HG03342 (cell line): ENCODE measurements around the gene SPG11.
"Not testable (repeated sequence)": the region's sequence is repeated elsewhere in the genome, so short reads cannot be mapped to it uniquely, and the experiment has no call there.

Experiments
- ATAC-seq: cut with Tn5 transposase; IDR thresholded peaks from one replicate; pipeline ENCODE4 v1.9.1; 2021; ENCODE audit warnings: mild to moderate bottlenecking, moderate library complexity; ENCODE audit not compliant: unreplicated experiment

SPG11 gene

GRCh38 chr15:44569316-44569715 lies 94.1 kb downstream of the SPG11 start:
- no peak for ATAC-seq

GRCh38 chr15:44568338-44568737 lies 95.1 kb downstream of the SPG11 start:
- no peak for ATAC-seq

- no peak for ATAC-seq
These were observed 97.3 kb downstream of the SPG11 start for GRCh38 chr15:44566155-44566540.

- no peak for ATAC-seq
These were observed 97.9 kb downstream of the SPG11 start for GRCh38 chr15:44565387-44566154.

- not testable (repeated sequence) for ATAC-seq
These were observed 102.5 kb downstream of the SPG11 start for GRCh38 chr15:44560926-44561325.

- no peak for ATAC-seq
These were observed 108.3 kb downstream of the SPG11 start for GRCh38 chr15:44554934-44555723.

- ATAC-seq = no peak
These were observed 112.7 kb downstream of the SPG11 start for GRCh38 chr15:44550734-44551133.

GRCh38 chr15:44550256-44550655 lies 113.2 kb downstream of the SPG11 start:
- ATAC-seq = no peak

GRCh38 chr15:44549152-44549551 lies 114.3 kb downstream of the SPG11 start:
- ATAC-seq = not testable (repeated sequence)

- ATAC-seq = peak; percentile 72
These were observed 117.3 kb downstream of the SPG11 start for GRCh38 chr15:44545913-44546802.

- ATAC-seq = not testable (repeated sequence)
These were observed 118.7 kb downstream of the SPG11 start for GRCh38 chr15:44544745-44545144.

- ATAC-seq = no peak
These were observed 120.9 kb downstream of the SPG11 start for GRCh38 chr15:44542596-44542995.

GRCh38 chr15:44541282-44541958 lies 122.0 kb downstream of the SPG11 start:
- no peak for ATAC-seq

GRCh38 chr15:44537735-44538240 lies 125.7 kb downstream of the SPG11 start:
- no peak for ATAC-seq

- peak; percentile 85 for ATAC-seq
These were observed 126.3 kb downstream of the SPG11 start, which contains the start of gene EIF3J for GRCh38 chr15:44536962-44537734. Gene EIF3J, plus strand, starts transcription at chr15:44537147. Its CDS starts 48 bp downstream, at chr15:44537195.

- peak; percentile 45 for ATAC-seq
These were observed 127.0 kb downstream of the SPG11 start for GRCh38 chr15:44536302-44536961.

GRCh38 chr15:44535523-44536301 lies 127.8 kb downstream of the SPG11 start:
- no peak for ATAC-seq

- no peak for ATAC-seq
These were observed 128.4 kb downstream of the SPG11 start for GRCh38 chr15:44535092-44535491.
